ENCODE data around the gene RAET1G. TPM values are rescaled to one million over a fixed set of nuclear protein-coding genes. Genes with fewer than 3 reads are reported as not detected.
"Not testable (repeated sequence)": the region's sequence is repeated elsewhere in the genome, so short reads cannot be mapped to it uniquely, and the experiment has no call there.

The RAET1G gene
- total and polyA plus RNA-seq, 2 donors (not counting 1 experiment from before 2014, with no cell fraction given), result not detected

DNA sequence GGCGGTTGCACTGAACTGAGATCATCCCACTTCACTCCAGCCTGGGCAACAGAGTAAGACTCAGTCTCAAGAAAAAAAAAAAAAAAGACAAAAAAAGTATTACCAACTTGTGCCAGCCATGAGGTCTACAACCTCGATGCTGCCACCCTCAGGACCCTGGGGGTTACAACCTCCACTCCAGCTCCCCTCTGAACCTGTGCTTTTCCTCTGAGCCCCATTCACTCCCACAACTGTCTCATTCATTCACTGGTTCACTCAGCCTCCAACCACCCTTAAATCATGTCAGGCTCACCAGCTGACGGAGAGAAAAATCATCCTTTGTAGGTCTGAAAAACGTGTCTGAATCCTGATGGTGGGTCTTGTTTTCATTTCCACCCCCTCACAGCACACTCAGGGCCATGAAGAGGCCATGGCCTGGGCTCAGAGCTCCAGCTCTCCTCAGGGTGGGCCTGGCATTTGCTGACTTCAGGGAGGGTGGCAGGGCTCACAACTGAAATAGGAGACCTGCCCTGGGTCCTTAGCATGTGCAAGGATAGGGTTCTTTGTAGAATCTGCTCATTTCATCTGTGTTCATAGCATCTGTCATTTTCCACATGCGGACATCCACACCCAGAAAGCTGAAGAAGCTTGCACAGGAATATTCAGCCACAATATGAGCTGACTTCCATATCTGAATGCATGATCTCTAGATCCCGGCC lies 39.0 kb upstream of the RAET1G start:
- ATAC-seq (ENCODE audit: low read depth) (no peak), DNase-seq (peak; percentile 61)
- Histone ChIP-seq H3K4me2 (replicated peaks; ENCODE audit: low read depth, low read length, poor library complexity, severe bottlenecking) (no peak overlapping the region), H3K27ac (ENCODE audit: low read length in 2 of 2) (no peak overlapping the region), H3K4me3 (ENCODE audit: control extremely low read depth in 1 of 5, extremely low read depth in 1 of 5, insufficient read depth in 1 of 5, low read depth in 2 of 5, low read length in 4 of 5) (no peak overlapping the region), H3K27me3 (replicated peaks in 1 of 4; ENCODE audit: control extremely low read depth in 1 of 4, control insufficient read depth in 3 of 4, insufficient read depth in 4 of 4, low read length in 3 of 4) (peaks cover 0 to 69% (median 41%) of the 10 kb centered on the region in 4 experiments), H2AFZ (ENCODE audit: insufficient read depth, low read depth, low read length, poor library complexity, severe bottlenecking) (no peak overlapping the region), H3K9me3 (ENCODE audit: control extremely low read depth in 1 of 3, control insufficient read depth in 2 of 3, insufficient read depth in 1 of 3, low read length in 2 of 3) (peaks cover 0 to 35% (median 0%) of the 10 kb centered on the region in 3 donors), H3K36me3 (replicated peaks in 1 of 2; ENCODE audit: control extremely low read depth in 1 of 2, control insufficient read depth in 1 of 2, extremely low read depth in 1 of 2, insufficient read depth in 2 of 2, low read length in 1 of 2) (no peaks in the 10 kb centered on the region), H3K9ac (ENCODE audit: low read length) (no peak overlapping the region), H3K4me1 (ENCODE audit: control insufficient read depth in 2 of 2, insufficient read depth in 2 of 2, low read length in 2 of 2) (peaks cover 28 to 30% of the 10 kb centered on the region in 2 donors), H4K20me1 (ENCODE audit: control insufficient read depth, insufficient read depth, low read length, poor library complexity, severe bottlenecking) (peaks cover 8% of the 10 kb centered on the region), H3K79me2 (ENCODE audit: control insufficient read depth, insufficient read depth, low read length) (no peaks in the 10 kb centered on the region)
- POLR2A ChIA-PET, result interaction anchor here (1.0 kb wide), 1 partner anchor 38 kb away, joined by 11 read pairs; no protein-coding TSS in a partner anchor
- intact Hi-C loops (cut with micrococcal nuclease), result loop anchor here (2.0 kb wide), 1 partner anchor 23 kb away; no protein-coding TSS in a partner anchor
- WGBS (ENCODE audit: insufficient coverage), result 73% methylated on average over 5 of the region's 6 CpGs
- TF ChIP-seq, protein P1, sequence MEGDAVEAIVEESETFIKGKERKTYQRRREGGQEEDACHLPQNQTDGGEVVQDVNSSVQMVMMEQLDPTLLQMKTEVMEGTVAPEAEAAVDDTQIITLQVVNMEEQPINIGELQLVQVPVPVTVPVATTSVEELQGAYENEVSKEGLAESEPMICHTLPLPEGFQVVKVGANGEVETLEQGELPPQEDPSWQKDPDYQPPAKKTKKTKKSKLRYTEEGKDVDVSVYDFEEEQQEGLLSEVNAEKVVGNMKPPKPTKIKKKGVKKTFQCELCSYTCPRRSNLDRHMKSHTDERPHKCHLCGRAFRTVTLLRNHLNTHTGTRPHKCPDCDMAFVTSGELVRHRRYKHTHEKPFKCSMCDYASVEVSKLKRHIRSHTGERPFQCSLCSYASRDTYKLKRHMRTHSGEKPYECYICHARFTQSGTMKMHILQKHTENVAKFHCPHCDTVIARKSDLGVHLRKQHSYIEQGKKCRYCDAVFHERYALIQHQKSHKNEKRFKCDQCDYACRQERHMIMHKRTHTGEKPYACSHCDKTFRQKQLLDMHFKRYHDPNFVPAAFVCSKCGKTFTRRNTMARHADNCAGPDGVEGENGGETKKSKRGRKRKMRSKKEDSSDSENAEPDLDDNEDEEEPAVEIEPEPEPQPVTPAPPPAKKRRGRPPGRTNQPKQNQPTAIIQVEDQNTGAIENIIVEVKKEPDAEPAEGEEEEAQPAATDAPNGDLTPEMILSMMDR (IDR thresholded peaks at IDR 0.05), result peak; percentile 54
- no peak for TF ChIP-seq EZH2 (IDR thresholded peaks at IDR 0.05; ENCODE audit: borderline replicate concordance, insufficient read depth, low read depth, low read length, poor library complexity, severe bottlenecking)
- H3K9me3 Mint-ChIP-seq (ENCODE audit: insufficient read depth), result no peaks in the 10 kb centered on the region
- CTCF ChIA-PET, result interaction anchor here (0.6 to 1.5 kb wide), 3 partner anchors 29 to 689 kb away, joined by 3 to 4 read pairs (median 4); no protein-coding TSS in a partner anchor
- H3K4me3 Mint-ChIP-seq, result peak overlapping the region; percentile 42
- peaks cover 29% of the 10 kb centered on the region for H3K4me1 Mint-ChIP-seq
- peak overlapping the region; percentile 7 for H3K27ac Mint-ChIP-seq
- H3K27me3 Mint-ChIP-seq, result peaks cover 75% of the 10 kb centered on the region

DNA sequence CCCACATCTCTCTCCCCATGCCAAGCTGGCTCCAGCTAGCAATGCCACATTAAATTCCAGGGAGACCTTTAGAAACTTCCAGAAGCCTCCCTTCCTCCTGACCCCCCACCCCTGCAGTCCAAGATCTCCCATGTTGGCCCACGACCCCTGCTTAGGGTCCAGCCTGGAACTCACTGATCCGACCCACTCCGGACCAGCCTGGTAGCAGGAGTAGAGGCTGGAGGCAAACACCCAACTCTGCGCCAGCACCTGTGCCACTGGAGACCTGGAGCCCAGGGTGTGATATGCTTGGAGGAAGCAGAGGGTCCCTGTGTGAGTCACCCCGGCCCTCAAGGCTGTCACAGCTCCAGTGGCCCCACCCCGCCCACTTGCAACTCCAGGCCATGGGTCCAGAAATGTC lies 37.6 kb upstream of the RAET1G start:
- Mint-ChIP-seq H3K27me3 (peaks cover 72% of the 10 kb centered on the region), H3K4me1 (peaks cover 24% of the 10 kb centered on the region), H3K9me3 (ENCODE audit: insufficient read depth) (no peaks in the 10 kb centered on the region), H3K4me3 (no peak overlapping the region), H3K27ac (no peak overlapping the region)
- no peaks in the 10 kb centered on the region for H3K79me2 ChIP-seq (ENCODE audit: control insufficient read depth, insufficient read depth, low read length)
- ATAC-seq (ENCODE audit: low read depth) (no peak), DNase-seq (no peak)
- H3K36me3 ChIP-seq (replicated peaks in 1 of 2; ENCODE audit: control extremely low read depth in 1 of 2, control insufficient read depth in 1 of 2, extremely low read depth in 1 of 2, insufficient read depth in 2 of 2, low read length in 1 of 2), result no peaks in the 10 kb centered on the region
- peaks cover 0 to 74% (median 46%) of the 10 kb centered on the region in 4 experiments for H3K27me3 ChIP-seq (replicated peaks in 1 of 4; ENCODE audit: control extremely low read depth in 1 of 4, control insufficient read depth in 3 of 4, insufficient read depth in 4 of 4, low read length in 3 of 4)
- no peak overlapping the region for H3K4me3 ChIP-seq (ENCODE audit: control extremely low read depth in 1 of 5, extremely low read depth in 1 of 5, insufficient read depth in 1 of 5, low read depth in 2 of 5, low read length in 4 of 5)
- WGBS (ENCODE audit: insufficient coverage), result 63% methylated on average over 6 of the region's 6 CpGs
- no peak overlapping the region for H3K27ac ChIP-seq (ENCODE audit: low read length in 2 of 2)
- TF ChIP-seq, protein P1 (IDR thresholded peaks at IDR 0.05), result no peak
- TF ChIP-seq EZH2 (IDR thresholded peaks at IDR 0.05; ENCODE audit: borderline replicate concordance, insufficient read depth, low read depth, low read length, poor library complexity, severe bottlenecking), result no peak
- no peak overlapping the region for H3K4me2 ChIP-seq (replicated peaks; ENCODE audit: low read depth, low read length, poor library complexity, severe bottlenecking)
- H2AFZ ChIP-seq (ENCODE audit: insufficient read depth, low read depth, low read length, poor library complexity, severe bottlenecking), result no peak overlapping the region
- intact Hi-C loops (cut with micrococcal nuclease), result no loop called here
- ChIA-PET CTCF (interaction anchor here (0.9 kb wide), 1 partner anchor 125 kb away, joined by 3 read pairs; no protein-coding TSS in a partner anchor), POLR2A (no interaction called here)
- peaks cover 27 to 28% of the 10 kb centered on the region in 2 donors for H3K4me1 ChIP-seq (ENCODE audit: control insufficient read depth in 2 of 2, insufficient read depth in 2 of 2, low read length in 2 of 2)
- peaks cover 8% of the 10 kb centered on the region for H4K20me1 ChIP-seq (ENCODE audit: control insufficient read depth, insufficient read depth, low read length, poor library complexity, severe bottlenecking)
- no peak overlapping the region for H3K9ac ChIP-seq (ENCODE audit: low read length)
- H3K9me3 ChIP-seq (ENCODE audit: control extremely low read depth in 1 of 3, control insufficient read depth in 2 of 3, insufficient read depth in 1 of 3, low read length in 2 of 3), result peaks cover 0 to 31% (median 0%) of the 10 kb centered on the region in 3 donors

DNA sequence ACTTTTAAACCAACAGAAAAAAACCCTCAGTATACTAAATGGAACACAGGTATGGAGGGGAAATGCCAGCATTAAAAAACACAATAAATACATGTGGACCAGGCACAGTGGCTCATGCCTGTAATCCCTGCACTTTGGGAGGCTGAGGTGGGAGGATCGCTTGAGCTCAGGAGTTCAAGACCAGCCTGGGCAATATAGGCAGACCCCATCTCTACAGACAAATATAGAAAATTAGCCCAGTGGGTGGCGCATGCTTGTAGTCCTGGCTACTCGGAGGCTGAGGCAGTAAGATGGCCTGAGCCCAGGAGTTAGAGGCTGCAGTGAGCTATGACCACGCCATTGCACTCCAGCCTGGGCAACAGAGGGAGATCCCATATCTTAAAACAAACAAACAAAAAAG lies 36.9 kb upstream of the RAET1G start:
- ATAC-seq (ENCODE audit: low read depth); H3K4me3 ChIP-seq (ENCODE audit: control extremely low read depth in 1 of 5, extremely low read depth in 1 of 5, insufficient read depth in 1 of 5, low read depth in 2 of 5, low read length in 4 of 5); DNase-seq; H3K27ac ChIP-seq (ENCODE audit: low read length in 2 of 2); intact Hi-C loops (cut with micrococcal nuclease); H3K79me2 ChIP-seq (ENCODE audit: control insufficient read depth, insufficient read depth, low read length); H4K20me1 ChIP-seq (ENCODE audit: control insufficient read depth, insufficient read depth, low read length, poor library complexity, severe bottlenecking); H3K9me3 Mint-ChIP-seq (ENCODE audit: insufficient read depth); H3K4me2 ChIP-seq (replicated peaks; ENCODE audit: low read depth, low read length, poor library complexity, severe bottlenecking); H3K27ac Mint-ChIP-seq; H2AFZ ChIP-seq (ENCODE audit: insufficient read depth, low read depth, low read length, poor library complexity, severe bottlenecking); H3K4me3 Mint-ChIP-seq; H3K9ac ChIP-seq (ENCODE audit: low read length); POLR2A ChIA-PET; H3K36me3 ChIP-seq (replicated peaks in 1 of 2; ENCODE audit: control extremely low read depth in 1 of 2, control insufficient read depth in 1 of 2, extremely low read depth in 1 of 2, insufficient read depth in 2 of 2, low read length in 1 of 2): not testable (repeated sequence)
- CTCF ChIA-PET, result interaction anchor here (0.9 to 1.1 kb wide), 2 partner anchors 57 to 124 kb away, joined by 3 read pairs; no protein-coding TSS in a partner anchor
- Histone ChIP-seq H3K27me3 (replicated peaks in 1 of 4; ENCODE audit: control extremely low read depth in 1 of 4, control insufficient read depth in 3 of 4, insufficient read depth in 4 of 4, low read length in 3 of 4) (peaks cover 0 to 71% (median 45%) of the 10 kb centered on the region in 4 experiments), H3K4me1 (ENCODE audit: control insufficient read depth in 2 of 2, insufficient read depth in 2 of 2, low read length in 2 of 2) (peaks cover 20 to 21% of the 10 kb centered on the region in 2 donors), H3K9me3 (ENCODE audit: control extremely low read depth in 1 of 3, control insufficient read depth in 2 of 3, insufficient read depth in 1 of 3, low read length in 2 of 3) (peaks cover 0 to 24% (median 0%) of the 10 kb centered on the region in 3 donors)
- peaks cover 22% of the 10 kb centered on the region for H3K4me1 Mint-ChIP-seq
- no CpG with 5 or more reads among the region's 4 CpGs for WGBS (ENCODE audit: insufficient coverage)
- peaks cover 72% of the 10 kb centered on the region for H3K27me3 Mint-ChIP-seq

Data from B cell (primary cell).